Right renal pelvis (tissue), 4 donors: Measurements from ENCODE around the gene TNIP1. TPM values are rescaled to one million over a fixed set of nuclear protein-coding genes. Genes with fewer than 3 reads are reported as not detected.

Experiments used
- DNase-seq, 4 donors: peaks; one replicate each; pipeline ENCODE4 v3.0.0-alpha.2; 2013; ENCODE audit warnings: low read depth in 4 of 4, low spot score in 3 of 4, missing footprints in 1 of 4
- polyA plus RNA-seq, 4 donors: library from polyadenylated mRNA; unstranded; fragments of 120-200 nt; gene quantifications; one replicate each; pipeline ENCODE4 v1.2.1, GENCODE V29; 2013; ENCODE audit not compliant: insufficient read length in 4 of 4

Gene TNIP1
- polyA plus RNA-seq, 4 donors = 62.1 to 75.7 (median 67.6) TPM

- no peak for DNase-seq
These were observed 25.7 kb upstream of the TNIP1 start for GRCh38 chr5:151106509-151106908.

GRCh38 chr5:151106043-151106442 lies 25.2 kb upstream of the TNIP1 start:
- DNase-seq = no peak

- DNase-seq = no peak
These were observed 24.7 kb upstream of the TNIP1 start for GRCh38 chr5:151105561-151105960.

- DNase-seq = no peak
These were observed 24.0 kb upstream of the TNIP1 start for GRCh38 chr5:151104795-151105194.

- no peak for DNase-seq
These were observed 20.9 kb upstream of the TNIP1 start for GRCh38 chr5:151101746-151102145.

- no peak for DNase-seq
These were observed 20.3 kb upstream of the TNIP1 start for GRCh38 chr5:151101151-151101550.

GRCh38 chr5:151100681-151101080 lies 19.8 kb upstream of the TNIP1 start:
- no peak for DNase-seq

- DNase-seq = no peak
These were observed 17.9 kb upstream of the TNIP1 start for GRCh38 chr5:151098768-151099121.

- no peak for DNase-seq
These were observed 17.3 kb upstream of the TNIP1 start for GRCh38 chr5:151097820-151098767.

- no peak for DNase-seq
These were observed 16.2 kb upstream of the TNIP1 start for GRCh38 chr5:151097061-151097460.

- DNase-seq = no peak
These were observed 15.2 kb upstream of the TNIP1 start for GRCh38 chr5:151096001-151096373.

GRCh38 chr5:151095341-151096000 lies 14.6 kb upstream of the TNIP1 start:
- DNase-seq = no peak

- no peak for DNase-seq
These were observed 14.0 kb upstream of the TNIP1 start for GRCh38 chr5:151094852-151095245.

- DNase-seq = no peak
These were observed 13.4 kb upstream of the TNIP1 start for GRCh38 chr5:151094030-151094851.

GRCh38 chr5:151093476-151093889 lies 12.6 kb upstream of the TNIP1 start:
- no peak for DNase-seq

- no peak for DNase-seq
These were observed 11.9 kb upstream of the TNIP1 start for GRCh38 chr5:151092762-151093161.

- no peak for DNase-seq
These were observed 8.9 kb upstream of the TNIP1 start for GRCh38 chr5:151089726-151090125.

- DNase-seq = no peak
These were observed 8.2 kb upstream of the TNIP1 start for GRCh38 chr5:151088986-151089385.

- no peak for DNase-seq
These were observed 6.7 kb upstream of the TNIP1 start for GRCh38 chr5:151087486-151087885.

GRCh38 chr5:151086905-151087360 lies 6.1 kb upstream of the TNIP1 start:
- DNase-seq = no peak
